Stimulated activated CD4-positive, alpha-beta T cell treated with anti-CD3 and anti-CD28 coated beads, Interleukin-4, amount 100 ng/mL, for 48 hours (primary cell): ENCODE measurements around the gene EHD4.

ENCODE experiments used
- DNase-seq, 2 donors: peaks; one replicate each; pipeline ENCODE4 v3.0.0-alpha.2; 2020; ENCODE audit warnings: low read depth in 2 of 2

Gene EHD4

GRCh38 chr15:41860049-41860828, 112.1 kb downstream of the EHD4 start:
- no peak for DNase-seq

DNA sequence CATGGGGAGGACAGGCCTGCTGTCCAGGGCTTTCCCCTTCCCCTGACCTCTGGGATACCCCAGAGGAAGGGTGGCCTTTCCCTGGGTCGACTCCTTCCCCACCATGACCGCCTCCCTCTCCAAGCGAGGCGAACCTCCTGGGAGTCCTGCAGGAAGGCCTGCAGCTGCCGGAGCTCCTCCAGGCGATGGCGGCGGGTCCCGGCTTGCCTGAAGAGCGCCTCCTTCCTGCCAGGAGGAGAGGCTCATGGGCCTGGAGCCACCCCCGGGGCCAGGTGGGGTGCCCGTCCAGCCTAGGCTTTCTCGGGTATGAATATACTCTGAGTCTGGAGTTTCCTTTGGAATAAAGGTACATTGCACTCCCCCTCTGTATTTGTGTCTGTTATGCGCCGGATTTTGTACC, 113.6 kb downstream of the EHD4 start:
- no peak for DNase-seq

- DNase-seq: no peak
Observed at GRCh38 chr15:41857316-41857715, 115.0 kb downstream of the EHD4 start.

- DNase-seq: no peak
Observed at GRCh38 chr15:41856716-41857115, 115.6 kb downstream of the EHD4 start.

- DNase-seq: no peak
Observed at GRCh38 chr15:41856262-41856661, 116.1 kb downstream of the EHD4 start.

GRCh38 chr15:41855261-41855961, 116.9 kb downstream of the EHD4 start:
- no peak for DNase-seq

DNA sequence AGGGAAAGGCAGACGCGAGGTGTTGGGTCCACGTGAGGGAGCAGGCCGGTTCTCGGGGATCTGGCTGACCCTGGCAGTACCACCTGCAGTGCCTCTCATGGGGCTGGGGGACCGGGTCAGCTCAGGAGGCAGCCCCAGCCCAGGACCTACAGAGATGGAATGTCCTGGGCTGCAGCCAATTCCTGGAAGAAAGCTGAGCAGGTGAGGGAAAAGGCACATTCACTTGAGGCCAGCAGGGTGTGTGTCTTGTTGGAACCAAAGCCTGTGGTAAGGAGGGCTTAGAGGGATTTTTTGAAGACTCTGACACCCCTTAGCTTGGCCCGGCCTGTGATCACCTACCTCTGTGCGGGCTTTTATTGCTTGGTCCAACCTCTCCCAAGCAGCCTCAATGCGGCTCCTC, 117.9 kb downstream of the EHD4 start:
- DNase-seq: no peak

GRCh38 chr15:41853831-41854230, 118.5 kb downstream of the EHD4 start:
- DNase-seq: no peak

DNA sequence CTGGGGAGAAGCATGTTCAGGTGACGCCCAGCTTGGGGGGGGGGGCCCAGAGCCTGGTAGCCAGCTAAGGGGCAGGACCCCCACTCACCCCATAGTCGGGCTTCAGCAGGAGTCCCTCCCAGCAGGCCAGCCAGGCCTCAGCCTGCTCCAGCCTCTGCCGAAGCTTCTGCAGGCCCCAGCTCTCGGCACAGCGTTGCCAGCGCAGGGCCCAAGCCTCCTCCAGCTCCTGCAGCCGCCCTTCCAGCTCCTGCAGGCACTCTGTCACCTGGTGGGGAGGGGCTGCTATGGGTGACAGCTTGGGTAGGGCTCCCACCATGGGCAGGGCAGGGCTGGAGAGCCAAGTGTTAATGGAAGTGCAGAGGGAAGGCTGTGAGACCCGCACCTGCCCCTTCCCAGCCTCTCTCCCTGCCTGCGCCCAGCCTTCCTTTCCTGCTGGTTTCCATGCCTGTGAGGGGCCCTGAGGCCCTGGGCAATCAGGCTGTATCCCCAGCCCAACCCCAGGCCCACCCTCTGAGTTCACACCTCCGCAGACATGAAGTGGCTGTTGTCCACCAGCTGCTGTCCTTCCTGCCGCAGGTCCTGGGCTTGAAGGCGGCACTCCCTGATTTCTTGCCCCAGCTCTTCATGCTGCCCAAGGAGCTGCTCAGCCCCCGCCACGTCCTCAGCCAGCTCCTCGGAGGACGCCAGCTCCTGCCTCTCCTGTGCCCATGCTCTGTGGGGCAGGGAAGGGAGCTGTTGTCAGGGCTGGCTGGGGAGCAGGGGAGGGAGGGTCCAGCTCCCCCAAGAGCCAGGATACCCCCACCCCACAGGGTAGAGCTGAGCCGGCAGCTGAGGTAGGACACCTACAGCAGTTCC, 119.4 kb downstream of the EHD4 start:
- no peak for DNase-seq

DNA sequence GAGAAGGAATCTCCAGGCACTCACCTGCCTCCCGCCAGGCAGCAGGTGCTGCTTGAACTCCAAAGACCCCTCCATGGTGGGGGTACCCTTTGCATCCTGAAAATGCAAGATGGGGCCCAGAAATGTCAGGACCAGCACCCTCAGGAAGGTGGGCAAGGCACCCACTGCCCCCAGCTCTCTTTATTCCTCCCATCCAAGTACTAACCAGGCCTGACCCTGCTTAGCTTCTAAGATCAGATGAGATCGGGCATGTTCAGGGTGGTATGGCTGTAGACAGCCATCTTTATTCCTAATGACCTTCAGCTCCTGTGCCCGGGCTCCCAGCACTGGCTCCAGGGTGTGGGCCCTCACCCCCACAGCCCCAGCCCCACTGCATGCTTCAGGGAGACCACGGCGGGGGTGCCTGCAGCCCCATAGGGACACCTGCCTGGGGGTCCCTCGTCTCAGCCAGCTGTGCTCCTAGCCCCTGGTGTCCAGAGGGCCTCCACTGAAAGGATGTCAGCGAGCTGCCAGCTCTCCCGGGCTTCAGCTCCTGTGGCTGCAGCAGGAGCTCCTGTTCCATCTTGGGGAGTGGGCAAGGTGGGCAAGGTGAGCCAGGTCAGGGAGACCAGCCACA, 120.5 kb downstream of the EHD4 start:
- no peak for DNase-seq

DNA sequence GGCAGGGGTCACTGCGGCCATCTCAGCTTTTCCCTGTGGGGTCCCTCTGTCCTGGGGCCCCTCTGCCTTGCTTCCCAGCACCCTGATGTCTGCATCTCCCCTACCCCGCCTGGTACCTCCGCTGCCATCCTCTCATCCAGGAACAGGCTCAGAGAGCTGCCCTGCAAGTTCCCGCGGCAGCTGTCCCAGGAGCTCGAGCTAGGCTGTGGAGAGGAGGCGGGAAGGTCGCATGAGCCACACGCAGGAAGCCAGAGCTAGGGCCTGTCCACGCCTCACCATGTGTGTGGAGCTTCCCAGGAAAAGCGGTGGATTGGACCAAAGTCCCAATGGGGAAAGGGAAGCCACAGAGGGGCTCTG, 121.2 kb downstream of the EHD4 start:
- DNase-seq: no peak

GRCh38 chr15:41850482-41851166, 121.7 kb downstream of the EHD4 start:
- DNase-seq: no peak

DNA sequence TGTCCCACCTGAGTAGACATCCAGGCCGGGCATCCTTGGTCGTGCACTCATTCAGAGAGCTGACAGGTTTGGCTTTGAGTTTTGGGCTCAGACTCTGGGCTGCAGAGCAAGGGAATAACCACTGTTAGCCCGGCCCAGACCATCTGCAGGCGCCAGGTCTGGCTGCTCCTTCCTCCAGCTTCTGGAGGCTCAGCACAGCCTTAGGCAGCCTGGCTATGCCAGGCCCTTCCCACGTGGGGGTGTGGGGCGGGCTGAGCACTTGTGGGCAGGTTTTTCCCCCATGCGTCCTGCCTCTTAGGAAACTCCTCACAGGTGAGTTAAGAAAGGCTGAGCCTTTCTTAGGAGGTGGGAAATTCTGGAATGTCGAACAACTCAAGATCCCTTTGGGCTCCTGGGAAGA, 122.5 kb downstream of the EHD4 start:
- DNase-seq: no peak

DNA sequence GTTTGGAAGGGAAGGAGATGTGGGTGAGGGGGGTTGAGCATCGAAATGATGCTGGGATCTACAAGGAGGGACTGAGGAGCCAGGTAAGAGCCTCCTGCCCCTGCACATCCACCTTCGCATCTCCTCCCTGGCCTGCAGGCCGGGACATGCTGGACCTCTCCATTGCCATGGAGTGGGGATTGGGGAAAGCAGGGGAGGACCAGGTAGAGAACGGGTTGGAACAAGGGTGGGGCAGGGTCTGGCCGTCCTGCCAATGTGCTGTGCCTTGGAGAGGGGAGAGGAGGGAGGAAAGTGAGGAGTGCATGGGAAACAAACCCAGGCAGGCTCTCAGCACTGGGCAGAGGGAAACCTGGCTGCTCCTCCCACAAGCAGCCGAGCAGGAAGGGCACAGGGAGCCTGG, 123.2 kb downstream of the EHD4 start:
- no peak for DNase-seq

DNA sequence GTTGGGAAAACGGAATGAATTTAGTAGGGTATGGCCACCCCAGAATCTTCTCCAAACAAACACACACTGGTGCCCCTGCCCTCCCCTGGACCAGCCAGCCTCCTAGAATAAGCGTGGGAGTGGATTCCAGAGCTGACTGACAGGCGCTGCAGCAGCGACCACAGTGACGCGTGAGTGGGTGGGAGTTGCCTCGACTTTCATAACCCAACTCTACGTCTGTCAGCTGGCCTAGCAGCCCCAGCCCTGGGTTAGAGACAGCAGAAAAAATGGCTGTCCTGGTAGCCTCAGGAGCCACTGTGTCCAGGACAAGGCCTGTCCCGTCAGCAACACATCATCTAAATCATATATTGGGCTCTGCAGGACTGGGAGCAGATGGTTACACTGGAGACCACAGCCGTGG, 123.7 kb downstream of the EHD4 start:
- peak; percentile 45 to 54 for DNase-seq

GRCh38 chr15:41847981-41848380, 124.4 kb downstream of the EHD4 start:
- no peak for DNase-seq

DNA sequence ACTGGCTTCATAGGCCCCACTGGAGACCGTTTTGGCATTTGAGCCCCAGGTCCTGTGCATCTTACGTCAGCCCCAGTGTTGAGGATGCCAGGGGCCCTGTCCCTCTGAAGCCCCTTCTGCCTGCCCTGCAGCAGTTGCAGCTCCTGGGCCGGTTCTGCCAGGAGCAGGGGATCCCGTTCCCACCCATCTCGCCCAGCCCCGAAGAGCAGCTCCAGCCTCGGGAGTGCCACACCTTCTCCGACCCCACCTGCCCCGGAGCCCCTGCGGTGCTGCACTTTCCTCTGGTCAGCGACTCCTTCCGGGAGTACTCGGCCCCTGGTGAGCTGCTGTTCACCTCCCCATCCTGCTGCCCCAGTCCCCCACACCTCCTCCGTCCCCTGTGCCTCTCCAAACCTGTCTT, 125.2 kb downstream of the EHD4 start:
- DNase-seq: no peak
